Stimulated activated naive CD4-positive, alpha-beta T cell (primary cell): Measurements from ENCODE around the gene AKT1S1.
"Not testable (repeated sequence)": the region's sequence is repeated elsewhere in the genome, so short reads cannot be mapped to it uniquely, and the experiment has no call there.

Experiments used
- DNase-seq, 6 experiments: peaks; one replicate each; lab custom pipeline; 2025; lab: John Stamatoyannopoulos, UW

The AKT1S1 gene

GRCh38 chr19:49877020-49877878, at the start of gene AKT1S1, which contains the start of gene TBC1D17:
AKT1S1 (minus strand) TSS chr19:49877355; CDS start chr19:49873295, 4,060 bp downstream.
TBC1D17 (plus strand) TSS chr19:49877702; CDS start chr19:49877724, 22 bp downstream.
- peak; percentile 99 to 100 (median 100) for DNase-seq

GRCh38 chr19:49926515-49926914, 49.4 kb upstream of the AKT1S1 start:
- DNase-seq, result no peak

GRCh38 chr19:49925486-49925885, 48.3 kb upstream of the AKT1S1 start:
- DNase-seq, result no peak

GRCh38 chr19:49924881-49925210, 47.7 kb upstream of the AKT1S1 start:
- DNase-seq, result not testable (repeated sequence)

GRCh38 chr19:49924004-49924880, 47.1 kb upstream of the AKT1S1 start:
- DNase-seq, result no peak

GRCh38 chr19:49923055-49924003, 46.2 kb upstream of the AKT1S1 start:
- no peak for DNase-seq

GRCh38 chr19:49921871-49922795, 45.0 kb upstream of the AKT1S1 start:
- no peak for DNase-seq

GRCh38 chr19:49920624-49921363, 43.6 kb upstream of the AKT1S1 start:
- DNase-seq, result no peak

GRCh38 chr19:49918089-49918488, 40.9 kb upstream of the AKT1S1 start:
- DNase-seq, result no peak

- DNase-seq, result no peak
Measured at GRCh38 chr19:49916839-49917733, 39.9 kb upstream of the AKT1S1 start.

- no peak for DNase-seq
Measured at GRCh38 chr19:49915271-49915670, 38.1 kb upstream of the AKT1S1 start.

GRCh38 chr19:49913720-49914119, 36.6 kb upstream of the AKT1S1 start:
- no peak for DNase-seq

GRCh38 chr19:49912965-49913685, 36.0 kb upstream of the AKT1S1 start:
- no peak for DNase-seq

GRCh38 chr19:49911381-49912145, 34.4 kb upstream of the AKT1S1 start:
- DNase-seq, result no peak

- DNase-seq, result no peak
Measured at GRCh38 chr19:49910179-49910578, 33.0 kb upstream of the AKT1S1 start.

- DNase-seq, result no peak
Measured at GRCh38 chr19:49908480-49909420, 31.6 kb upstream of the AKT1S1 start.
